Fibroblast of villous mesenchyme (primary cell): Measurements from ENCODE around the gene GATD1. TPM values are rescaled to one million over a fixed set of nuclear protein-coding genes. Genes with fewer than 3 reads are reported as not detected.

Source experiments
- DNase-seq: peaks from one replicate; pipeline ENCODE4 v3.0.0-alpha.2; 2010; ENCODE audit warnings: low read depth
- H3K4me3 ChIP-seq: 2 replicates; pipeline ENCODE4 v1.5.1; 2011; ENCODE audit warnings: low read depth, mild to moderate bottlenecking, low read length
- total RNA-seq: library from RNA; depleted of rRNA; stranded (reverse); fragments of >200 nt; gene quantifications from 2 replicates; pipeline ENCODE4 v1.2.3, GENCODE V29; 2012
- TF ChIP-seq, protein P1 (sequence below): IDR thresholded peaks from 2 replicates; pipeline ENCODE4 v1.5.1; 2012; ENCODE audit warnings: low read depth, mild to moderate bottlenecking, low read length; ENCODE audit not compliant: insufficient read depth

GATD1 gene
- total RNA-seq, 1 donor: 26.3 TPM

- no peak overlapping the region for H3K4me3 ChIP-seq
- DNase-seq: no peak
- TF ChIP-seq, protein P1, sequence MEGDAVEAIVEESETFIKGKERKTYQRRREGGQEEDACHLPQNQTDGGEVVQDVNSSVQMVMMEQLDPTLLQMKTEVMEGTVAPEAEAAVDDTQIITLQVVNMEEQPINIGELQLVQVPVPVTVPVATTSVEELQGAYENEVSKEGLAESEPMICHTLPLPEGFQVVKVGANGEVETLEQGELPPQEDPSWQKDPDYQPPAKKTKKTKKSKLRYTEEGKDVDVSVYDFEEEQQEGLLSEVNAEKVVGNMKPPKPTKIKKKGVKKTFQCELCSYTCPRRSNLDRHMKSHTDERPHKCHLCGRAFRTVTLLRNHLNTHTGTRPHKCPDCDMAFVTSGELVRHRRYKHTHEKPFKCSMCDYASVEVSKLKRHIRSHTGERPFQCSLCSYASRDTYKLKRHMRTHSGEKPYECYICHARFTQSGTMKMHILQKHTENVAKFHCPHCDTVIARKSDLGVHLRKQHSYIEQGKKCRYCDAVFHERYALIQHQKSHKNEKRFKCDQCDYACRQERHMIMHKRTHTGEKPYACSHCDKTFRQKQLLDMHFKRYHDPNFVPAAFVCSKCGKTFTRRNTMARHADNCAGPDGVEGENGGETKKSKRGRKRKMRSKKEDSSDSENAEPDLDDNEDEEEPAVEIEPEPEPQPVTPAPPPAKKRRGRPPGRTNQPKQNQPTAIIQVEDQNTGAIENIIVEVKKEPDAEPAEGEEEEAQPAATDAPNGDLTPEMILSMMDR: no peak
These were observed 15.7 kb downstream of the GATD1 start for GRCh38 chr11:761526-762108.

GRCh38 chr11:760236-760635, 17.1 kb downstream of the GATD1 start:
- TF ChIP-seq, protein P1: no peak
- no peak overlapping the region for H3K4me3 ChIP-seq
- no peak for DNase-seq

DNA sequence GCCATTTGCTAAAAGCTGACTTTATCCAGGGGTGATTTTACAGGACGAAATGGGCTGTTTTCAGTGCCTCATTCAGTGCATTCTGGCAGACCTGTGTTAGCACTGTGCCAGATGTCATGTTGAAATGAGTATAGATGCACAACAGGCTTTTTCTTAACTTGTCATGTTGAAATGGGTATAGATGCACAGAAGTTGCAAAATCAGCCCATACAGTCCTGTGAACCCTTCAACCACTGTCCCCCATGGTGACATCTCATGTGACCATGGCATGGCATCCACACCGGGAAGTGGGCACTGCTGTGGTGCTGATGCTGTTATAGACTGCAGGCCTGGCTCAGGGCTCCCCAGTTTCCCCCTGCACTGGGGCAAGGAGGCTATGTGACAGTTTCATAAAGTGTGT, 27.6 kb downstream of the GATD1 start:
- TF ChIP-seq, protein P1: no peak
- peak; percentile 12 for DNase-seq
- no peak overlapping the region for H3K4me3 ChIP-seq

DNA sequence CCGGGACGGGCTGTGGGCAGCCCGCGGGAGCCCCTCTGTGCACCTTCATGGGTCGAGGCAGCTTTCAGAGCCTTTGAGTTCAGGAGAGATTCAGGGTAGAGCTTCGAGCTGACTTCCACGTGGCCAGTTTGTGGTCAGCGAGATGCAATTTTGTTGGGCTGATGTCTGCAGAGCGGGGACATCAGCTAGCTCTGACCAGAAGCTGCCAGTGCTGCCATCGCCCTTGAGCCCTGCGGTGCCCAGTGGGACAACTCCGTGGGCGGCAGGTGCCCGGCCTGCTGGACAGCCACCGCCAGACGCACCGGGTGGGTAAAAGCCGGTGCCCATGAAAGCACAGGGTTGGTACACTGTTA, 29.3 kb downstream of the GATD1 start:
- peak overlapping the region; percentile 84 for H3K4me3 ChIP-seq
- TF ChIP-seq, protein P1: no peak
- peak; percentile 43 for DNase-seq

DNA sequence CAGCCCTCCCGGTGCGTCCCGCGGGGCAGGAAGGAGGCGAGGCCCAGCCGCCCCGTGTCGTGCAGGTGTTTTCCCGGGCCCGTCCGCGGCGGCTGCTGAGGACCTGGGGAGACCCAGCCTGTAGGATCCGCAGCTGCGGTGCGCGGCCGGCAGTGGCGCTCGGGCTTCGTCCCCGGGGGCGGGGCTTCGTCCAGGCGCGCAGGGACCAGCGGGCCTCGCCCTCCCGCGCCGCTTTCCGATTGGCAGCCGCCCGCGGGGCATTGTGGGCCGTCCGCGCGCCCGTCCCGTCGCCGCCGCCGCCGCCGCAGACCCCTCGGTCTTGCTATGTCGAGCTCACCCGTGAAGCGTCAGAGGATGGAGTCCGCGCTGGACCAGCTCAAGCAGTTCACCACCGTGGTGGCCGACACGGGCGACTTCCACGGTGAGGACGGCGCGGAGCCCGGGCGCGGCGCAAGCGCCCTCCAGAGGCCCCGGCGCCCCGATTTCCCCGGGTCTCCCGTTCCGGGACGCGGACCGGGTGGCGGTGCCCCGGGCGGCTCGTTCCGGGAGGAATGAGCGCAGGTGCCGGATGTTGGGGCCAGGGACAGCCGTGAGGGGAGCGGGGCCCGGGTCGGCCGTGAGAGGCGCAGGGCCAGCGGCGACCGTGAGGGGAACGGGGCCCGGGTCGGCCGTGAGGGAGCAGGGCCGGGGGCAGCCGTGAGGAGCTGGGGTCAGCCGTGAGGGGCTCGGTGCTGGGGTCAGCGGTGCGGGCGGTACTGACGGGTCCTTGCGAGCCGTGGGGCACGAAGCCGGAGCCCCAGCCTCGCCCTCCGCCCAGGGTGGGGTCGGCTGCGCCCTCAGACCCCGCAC, 29.9 kb downstream of the GATD1 start, which contains the start of gene TALDO1:
Gene TALDO1 (plus strand): TSS at position 307 of the 849 bp plus-strand sequence. CDS start 18 bp downstream, at position 325.
- peak within 1 kb of the TSS; percentile 84 for H3K4me3 ChIP-seq
- TF ChIP-seq, protein P1: no peak
- peak; percentile 84 for DNase-seq

GRCh38 chr11:746289-747157, 30.8 kb downstream of the GATD1 start:
- H3K4me3 ChIP-seq: peak overlapping the region; percentile 84
- TF ChIP-seq, protein P1: no peak
- peak; percentile 16 for DNase-seq
